Measurements from ENCODE around the gene CENPO. TPM values are rescaled to one million over a fixed set of nuclear protein-coding genes. Genes with fewer than 3 reads are reported as not detected.

CENPO gene
- polyA plus RNA-seq, 3 donors = 1.6 to 2.6 (median 2.3) TPM

GRCh38 chr2:24791452-24791851 is 1.8 kb upstream of the CENPO start:
- H3K4me1 Mint-ChIP-seq = peaks cover 21% of the 10 kb centered on the region
- Histone ChIP-seq H3K9me3 (replicated peaks in 1 of 2; ENCODE audit: control insufficient read depth in 1 of 2, insufficient read depth in 1 of 2, low read length in 2 of 2) (no peaks in the 10 kb centered on the region), H3K79me2 (ENCODE audit: insufficient read depth, low read length) (peaks cover 33% of the 10 kb centered on the region), H3K27me3 (ENCODE audit: control insufficient read depth in 2 of 2, insufficient read depth in 2 of 2, low read length in 2 of 2) (no peaks in the 10 kb centered on the region), H3K4me3 (replicated peaks in 1 of 3; ENCODE audit: low read depth in 2 of 3, low read length in 3 of 3) (no peak overlapping the region), H3K4me1 (ENCODE audit: control insufficient read depth in 1 of 2, insufficient read depth in 2 of 2, low read length in 2 of 2) (peaks cover 14 to 21% of the 10 kb centered on the region in 2 donors), H3K36me3 (replicated peaks in 1 of 2; ENCODE audit: control insufficient read depth in 1 of 2, insufficient read depth in 2 of 2, low read length in 2 of 2) (peaks cover 2 to 29% of the 10 kb centered on the region in 2 donors), H3K27ac (ENCODE audit: low read depth in 1 of 2, low read length in 2 of 2) (no peak overlapping the region), H4K20me1 (ENCODE audit: insufficient read depth, low read length) (no peaks in the 10 kb centered on the region), H3K9ac (ENCODE audit: insufficient read depth, low read length, poor library complexity, severe bottlenecking) (no peak overlapping the region), H3K4me2 (replicated peaks; ENCODE audit: extremely low read depth, low read length, poor library complexity, severe bottlenecking) (no peak overlapping the region), H2AFZ (ENCODE audit: insufficient read depth, low read depth, low read length, poor library complexity, severe bottlenecking) (no peak overlapping the region)
- peaks cover 20 to 27% of the 10 kb centered on the region in 2 donors for H3K36me3 Mint-ChIP-seq
- no peak overlapping the region for H3K4me3 Mint-ChIP-seq
- no peaks in the 10 kb centered on the region for H3K27me3 Mint-ChIP-seq (ENCODE audit: low read depth in 3 of 3)
- H3K9me3 Mint-ChIP-seq = no peaks in the 10 kb centered on the region
- peak overlapping the region in 1 of 7 donors; percentile 24 for H3K27ac Mint-ChIP-seq
- DNase-seq = no peak
- 94% methylated on average over 3 of the region's 5 CpGs for WGBS (ENCODE audit: insufficient coverage)
- no peak for TF ChIP-seq CTCF (IDR thresholded peaks at IDR 0.05)
- intact Hi-C loops (cut with micrococcal nuclease) = loop anchor here (5.0 to 10.0 kb wide), 4 partner anchors 181 to 1973 kb away; partner anchors contain the start of genes ATAD2B (in 1 of the 2), DNAJC27 (in 1 of the 2), EFR3B (in 1 of the 2) and SLC35F6 (in 1 of the 2)

- H3K27me3 ChIP-seq (ENCODE audit: control insufficient read depth in 2 of 2, insufficient read depth in 2 of 2, low read length in 2 of 2) = no peaks in the 10 kb centered on the region
- intact Hi-C loops (cut with micrococcal nuclease) = loop anchor here (5.0 to 10.0 kb wide), 4 partner anchors 180 to 1972 kb away; partner anchors contain the start of genes ATAD2B (in 1 of the 2), DNAJC27 (in 1 of the 2), EFR3B (in 1 of the 2) and SLC35F6 (in 1 of the 2)
- H3K4me2 ChIP-seq (replicated peaks; ENCODE audit: extremely low read depth, low read length, poor library complexity, severe bottlenecking) = peak overlapping the region; percentile 93
- no peak for TF ChIP-seq CTCF (IDR thresholded peaks at IDR 0.05)
- peak overlapping the region; percentile 97 to 100 (median 99) for H3K27ac Mint-ChIP-seq
- peak overlapping the region; percentile 88 to 96 for H3K27ac ChIP-seq (ENCODE audit: low read depth in 1 of 2, low read length in 2 of 2)
- no peaks in the 10 kb centered on the region for H3K9me3 Mint-ChIP-seq
- H3K27me3 Mint-ChIP-seq (ENCODE audit: low read depth in 3 of 3) = no peaks in the 10 kb centered on the region
- H3K4me3 Mint-ChIP-seq = peak overlapping the region; percentile 88 to 94
- peaks cover 26 to 36% of the 10 kb centered on the region in 2 donors for H3K36me3 Mint-ChIP-seq
- H4K20me1 ChIP-seq (ENCODE audit: insufficient read depth, low read length) = no peaks in the 10 kb centered on the region
- H3K36me3 ChIP-seq (replicated peaks in 1 of 2; ENCODE audit: control insufficient read depth in 1 of 2, insufficient read depth in 2 of 2, low read length in 2 of 2) = peaks cover 2 to 40% of the 10 kb centered on the region in 2 donors
- 2% methylated on average over 4 of the region's 6 CpGs for WGBS (ENCODE audit: insufficient coverage)
- peaks cover 21% of the 10 kb centered on the region for H3K4me1 Mint-ChIP-seq
- H2AFZ ChIP-seq (ENCODE audit: insufficient read depth, low read depth, low read length, poor library complexity, severe bottlenecking) = peak overlapping the region; percentile 89
- DNase-seq = no peak
- no peaks in the 10 kb centered on the region for H3K9me3 ChIP-seq (replicated peaks in 1 of 2; ENCODE audit: control insufficient read depth in 1 of 2, insufficient read depth in 1 of 2, low read length in 2 of 2)
- peak overlapping the region; percentile 66 to 86 (median 80) for H3K4me3 ChIP-seq (replicated peaks in 1 of 3; ENCODE audit: low read depth in 2 of 3, low read length in 3 of 3)
- peaks cover 44% of the 10 kb centered on the region for H3K79me2 ChIP-seq (ENCODE audit: insufficient read depth, low read length)
- H3K9ac ChIP-seq (ENCODE audit: insufficient read depth, low read length, poor library complexity, severe bottlenecking) = peak overlapping the region; percentile 94
- H3K4me1 ChIP-seq (ENCODE audit: control insufficient read depth in 1 of 2, insufficient read depth in 2 of 2, low read length in 2 of 2) = peaks cover 14 to 21% of the 10 kb centered on the region in 2 donors
Measured at GRCh38 chr2:24792542-24792873, 717 bp upstream of the CENPO start.
